Measurements from ENCODE around the gene CELA2A.

DNA sequence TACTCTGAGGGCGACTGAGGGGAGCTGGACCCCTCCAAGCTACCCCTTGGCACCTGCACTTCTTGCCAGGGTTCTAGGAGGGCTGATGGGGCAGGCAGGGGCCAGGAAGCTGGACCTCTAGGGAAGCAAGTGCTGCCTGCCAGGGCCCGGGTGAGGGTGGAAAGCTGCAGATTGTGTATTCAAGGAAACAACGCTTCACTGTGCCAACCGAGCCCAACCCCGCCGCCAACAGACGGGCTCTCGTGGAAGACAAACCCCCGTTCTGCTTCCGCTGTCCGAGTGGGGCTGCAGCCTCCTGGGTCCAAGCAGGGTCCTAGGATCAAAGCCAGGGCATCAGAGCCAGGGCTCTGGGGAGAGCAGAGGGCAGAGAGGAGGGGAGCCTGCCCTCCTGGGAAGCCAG is 43.7 kb upstream of the CELA2A start:
- TF ChIP-seq, protein P1, sequence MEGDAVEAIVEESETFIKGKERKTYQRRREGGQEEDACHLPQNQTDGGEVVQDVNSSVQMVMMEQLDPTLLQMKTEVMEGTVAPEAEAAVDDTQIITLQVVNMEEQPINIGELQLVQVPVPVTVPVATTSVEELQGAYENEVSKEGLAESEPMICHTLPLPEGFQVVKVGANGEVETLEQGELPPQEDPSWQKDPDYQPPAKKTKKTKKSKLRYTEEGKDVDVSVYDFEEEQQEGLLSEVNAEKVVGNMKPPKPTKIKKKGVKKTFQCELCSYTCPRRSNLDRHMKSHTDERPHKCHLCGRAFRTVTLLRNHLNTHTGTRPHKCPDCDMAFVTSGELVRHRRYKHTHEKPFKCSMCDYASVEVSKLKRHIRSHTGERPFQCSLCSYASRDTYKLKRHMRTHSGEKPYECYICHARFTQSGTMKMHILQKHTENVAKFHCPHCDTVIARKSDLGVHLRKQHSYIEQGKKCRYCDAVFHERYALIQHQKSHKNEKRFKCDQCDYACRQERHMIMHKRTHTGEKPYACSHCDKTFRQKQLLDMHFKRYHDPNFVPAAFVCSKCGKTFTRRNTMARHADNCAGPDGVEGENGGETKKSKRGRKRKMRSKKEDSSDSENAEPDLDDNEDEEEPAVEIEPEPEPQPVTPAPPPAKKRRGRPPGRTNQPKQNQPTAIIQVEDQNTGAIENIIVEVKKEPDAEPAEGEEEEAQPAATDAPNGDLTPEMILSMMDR (IDR thresholded peaks at IDR 0.05 in 2 of 3, conservative IDR thresholded peaks at IDR 0.05 in 1 of 3; ENCODE audit: control insufficient read depth in 2 of 3, extremely low read depth in 1 of 3, insufficient read depth in 1 of 3, low read depth in 3 of 3, low read length in 3 of 3): no peak
- TF ChIP-seq MXI1 (IDR thresholded peaks at IDR 0.05; ENCODE audit: low read depth, low read length): no peak
- no peak for TF ChIP-seq EP300 (IDR thresholded peaks at IDR 0.05; ENCODE audit: borderline replicate concordance in 1 of 2, control insufficient read depth in 1 of 2, low read depth in 2 of 2, low read length in 2 of 2)
- TF ChIP-seq YY1 (IDR thresholded peaks at IDR 0.05; ENCODE audit: low read depth, low read length): no peak
- TF ChIP-seq BHLHE40 (IDR thresholded peaks at IDR 0.05; ENCODE audit: borderline replicate concordance in 1 of 2, low read depth in 2 of 2, low read length in 1 of 2): no peak
- TF ChIP-seq, protein P2, sequence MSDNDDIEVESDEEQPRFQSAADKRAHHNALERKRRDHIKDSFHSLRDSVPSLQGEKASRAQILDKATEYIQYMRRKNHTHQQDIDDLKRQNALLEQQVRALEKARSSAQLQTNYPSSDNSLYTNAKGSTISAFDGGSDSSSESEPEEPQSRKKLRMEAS (IDR thresholded peaks at IDR 0.05; ENCODE audit: low read depth, low read length): no peak
- TF ChIP-seq, protein P3, sequence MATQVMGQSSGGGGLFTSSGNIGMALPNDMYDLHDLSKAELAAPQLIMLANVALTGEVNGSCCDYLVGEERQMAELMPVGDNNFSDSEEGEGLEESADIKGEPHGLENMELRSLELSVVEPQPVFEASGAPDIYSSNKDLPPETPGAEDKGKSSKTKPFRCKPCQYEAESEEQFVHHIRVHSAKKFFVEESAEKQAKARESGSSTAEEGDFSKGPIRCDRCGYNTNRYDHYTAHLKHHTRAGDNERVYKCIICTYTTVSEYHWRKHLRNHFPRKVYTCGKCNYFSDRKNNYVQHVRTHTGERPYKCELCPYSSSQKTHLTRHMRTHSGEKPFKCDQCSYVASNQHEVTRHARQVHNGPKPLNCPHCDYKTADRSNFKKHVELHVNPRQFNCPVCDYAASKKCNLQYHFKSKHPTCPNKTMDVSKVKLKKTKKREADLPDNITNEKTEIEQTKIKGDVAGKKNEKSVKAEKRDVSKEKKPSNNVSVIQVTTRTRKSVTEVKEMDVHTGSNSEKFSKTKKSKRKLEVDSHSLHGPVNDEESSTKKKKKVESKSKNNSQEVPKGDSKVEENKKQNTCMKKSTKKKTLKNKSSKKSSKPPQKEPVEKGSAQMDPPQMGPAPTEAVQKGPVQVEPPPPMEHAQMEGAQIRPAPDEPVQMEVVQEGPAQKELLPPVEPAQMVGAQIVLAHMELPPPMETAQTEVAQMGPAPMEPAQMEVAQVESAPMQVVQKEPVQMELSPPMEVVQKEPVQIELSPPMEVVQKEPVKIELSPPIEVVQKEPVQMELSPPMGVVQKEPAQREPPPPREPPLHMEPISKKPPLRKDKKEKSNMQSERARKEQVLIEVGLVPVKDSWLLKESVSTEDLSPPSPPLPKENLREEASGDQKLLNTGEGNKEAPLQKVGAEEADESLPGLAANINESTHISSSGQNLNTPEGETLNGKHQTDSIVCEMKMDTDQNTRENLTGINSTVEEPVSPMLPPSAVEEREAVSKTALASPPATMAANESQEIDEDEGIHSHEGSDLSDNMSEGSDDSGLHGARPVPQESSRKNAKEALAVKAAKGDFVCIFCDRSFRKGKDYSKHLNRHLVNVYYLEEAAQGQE (IDR thresholded peaks at IDR 0.05; ENCODE audit: low read depth, low read length): no peak
- TF ChIP-seq RAD21 (IDR thresholded peaks at IDR 0.05; ENCODE audit: insufficient read depth, low read depth, low read length): no peak
- no peak for TF ChIP-seq CHD1 (IDR thresholded peaks at IDR 0.05; ENCODE audit: low read depth, low read length)
- no peak for TF ChIP-seq SIN3A (IDR thresholded peaks at IDR 0.05; ENCODE audit: low read depth, low read length)
